ENCODE measurements around the gene TRIM47. TPM values are rescaled to one million over a fixed set of nuclear protein-coding genes. Genes with fewer than 3 reads are reported as not detected.
A peak's percentile ranks its signal among the peaks of the same experiment; 100 is the strongest.

Gene TRIM47
- total and polyA plus RNA-seq, 2 of the 13 experiments (the other 11 are each of a cell fraction or from before 2014, with no cell fraction given), result 33.5 to 82.0 TPM

DNA sequence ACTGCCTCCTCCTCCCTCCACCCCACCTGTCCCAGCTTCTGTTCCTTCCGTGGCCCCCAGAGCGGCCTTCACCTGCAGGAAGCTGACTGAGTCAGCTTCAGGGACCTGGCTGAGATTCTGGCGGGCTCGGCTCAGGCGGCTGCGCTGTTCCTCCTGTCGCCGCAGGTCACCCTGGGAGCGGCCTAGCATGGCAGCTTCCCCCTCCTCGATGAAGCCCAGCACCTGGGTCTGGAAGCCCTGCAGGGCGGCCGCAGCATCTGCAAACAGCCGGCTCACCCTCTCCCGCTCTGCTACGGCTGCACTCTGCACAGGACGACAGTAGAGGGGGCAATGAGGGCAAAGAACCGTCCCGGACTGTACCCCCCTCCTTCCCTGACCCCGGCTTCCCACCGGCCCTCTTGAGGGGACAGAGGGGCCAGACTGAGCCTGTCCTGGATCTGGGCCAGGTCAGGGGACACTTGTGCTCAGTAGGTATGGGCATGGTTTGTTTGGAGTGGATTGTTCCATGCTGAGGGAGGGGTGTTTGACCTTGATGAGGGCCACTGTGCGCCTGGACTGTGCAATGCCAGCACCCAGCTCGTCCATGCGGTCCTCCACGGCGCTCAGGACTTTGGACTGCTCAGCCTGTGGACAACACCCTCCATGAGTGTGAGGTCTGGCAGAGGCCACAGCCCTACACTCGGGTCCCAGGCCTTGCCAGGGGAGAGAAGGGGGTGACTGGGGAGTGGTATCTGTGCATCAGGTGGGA is 2.0 kb downstream of the TRIM47 start (continued):
- TF ChIP-seq, protein P1, sequence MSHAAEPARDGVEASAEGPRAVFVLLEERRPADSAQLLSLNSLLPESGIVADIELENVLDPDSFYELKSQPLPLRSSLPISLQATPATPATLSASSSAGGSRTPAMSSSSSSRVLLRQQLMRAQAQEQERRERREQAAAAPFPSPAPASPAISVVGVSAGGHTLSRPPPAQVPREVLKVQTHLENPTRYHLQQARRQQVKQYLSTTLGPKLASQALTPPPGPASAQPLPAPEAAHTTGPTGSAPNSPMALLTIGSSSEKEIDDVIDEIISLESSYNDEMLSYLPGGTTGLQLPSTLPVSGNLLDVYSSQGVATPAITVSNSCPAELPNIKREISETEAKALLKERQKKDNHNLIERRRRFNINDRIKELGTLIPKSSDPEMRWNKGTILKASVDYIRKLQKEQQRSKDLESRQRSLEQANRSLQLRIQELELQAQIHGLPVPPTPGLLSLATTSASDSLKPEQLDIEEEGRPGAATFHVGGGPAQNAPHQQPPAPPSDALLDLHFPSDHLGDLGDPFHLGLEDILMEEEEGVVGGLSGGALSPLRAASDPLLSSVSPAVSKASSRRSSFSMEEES (CRISPR knock-in tag; IDR thresholded peaks at IDR 0.05), result peak; percentile 88
- TF ChIP-seq, protein P2, sequence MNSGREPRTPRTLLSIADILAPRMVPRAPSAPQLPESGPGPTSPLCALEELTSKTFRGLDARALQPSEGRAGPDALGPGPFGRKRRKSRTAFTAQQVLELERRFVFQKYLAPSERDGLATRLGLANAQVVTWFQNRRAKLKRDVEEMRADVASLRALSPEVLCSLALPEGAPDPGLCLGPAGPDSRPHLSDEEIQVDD (CRISPR knock-in tag; IDR thresholded peaks at IDR 0.05; ENCODE audit: borderline replicate concordance), result no peak
- peak; percentile 98; the same call in 1 of the 2 replicates for TF ChIP-seq NCOA1 (CRISPR knock-in tag; IDR thresholded peaks at IDR 0.05)
- TF ChIP-seq, protein P3, sequence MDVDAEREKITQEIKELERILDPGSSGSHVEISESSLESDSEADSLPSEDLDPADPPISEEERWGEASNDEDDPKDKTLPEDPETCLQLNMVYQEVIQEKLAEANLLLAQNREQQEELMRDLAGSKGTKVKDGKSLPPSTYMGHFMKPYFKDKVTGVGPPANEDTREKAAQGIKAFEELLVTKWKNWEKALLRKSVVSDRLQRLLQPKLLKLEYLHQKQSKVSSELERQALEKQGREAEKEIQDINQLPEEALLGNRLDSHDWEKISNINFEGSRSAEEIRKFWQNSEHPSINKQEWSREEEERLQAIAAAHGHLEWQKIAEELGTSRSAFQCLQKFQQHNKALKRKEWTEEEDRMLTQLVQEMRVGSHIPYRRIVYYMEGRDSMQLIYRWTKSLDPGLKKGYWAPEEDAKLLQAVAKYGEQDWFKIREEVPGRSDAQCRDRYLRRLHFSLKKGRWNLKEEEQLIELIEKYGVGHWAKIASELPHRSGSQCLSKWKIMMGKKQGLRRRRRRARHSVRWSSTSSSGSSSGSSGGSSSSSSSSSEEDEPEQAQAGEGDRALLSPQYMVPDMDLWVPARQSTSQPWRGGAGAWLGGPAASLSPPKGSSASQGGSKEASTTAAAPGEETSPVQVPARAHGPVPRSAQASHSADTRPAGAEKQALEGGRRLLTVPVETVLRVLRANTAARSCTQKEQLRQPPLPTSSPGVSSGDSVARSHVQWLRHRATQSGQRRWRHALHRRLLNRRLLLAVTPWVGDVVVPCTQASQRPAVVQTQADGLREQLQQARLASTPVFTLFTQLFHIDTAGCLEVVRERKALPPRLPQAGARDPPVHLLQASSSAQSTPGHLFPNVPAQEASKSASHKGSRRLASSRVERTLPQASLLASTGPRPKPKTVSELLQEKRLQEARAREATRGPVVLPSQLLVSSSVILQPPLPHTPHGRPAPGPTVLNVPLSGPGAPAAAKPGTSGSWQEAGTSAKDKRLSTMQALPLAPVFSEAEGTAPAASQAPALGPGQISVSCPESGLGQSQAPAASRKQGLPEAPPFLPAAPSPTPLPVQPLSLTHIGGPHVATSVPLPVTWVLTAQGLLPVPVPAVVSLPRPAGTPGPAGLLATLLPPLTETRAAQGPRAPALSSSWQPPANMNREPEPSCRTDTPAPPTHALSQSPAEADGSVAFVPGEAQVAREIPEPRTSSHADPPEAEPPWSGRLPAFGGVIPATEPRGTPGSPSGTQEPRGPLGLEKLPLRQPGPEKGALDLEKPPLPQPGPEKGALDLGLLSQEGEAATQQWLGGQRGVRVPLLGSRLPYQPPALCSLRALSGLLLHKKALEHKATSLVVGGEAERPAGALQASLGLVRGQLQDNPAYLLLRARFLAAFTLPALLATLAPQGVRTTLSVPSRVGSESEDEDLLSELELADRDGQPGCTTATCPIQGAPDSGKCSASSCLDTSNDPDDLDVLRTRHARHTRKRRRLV (CRISPR knock-in tag; IDR thresholded peaks at IDR 0.05), result peak; percentile 94
- TF ChIP-seq ZNF496 (CRISPR knock-in tag; IDR thresholded peaks at IDR 0.05; ENCODE audit: insufficient replicate concordance), result no peak
- peak; percentile 86; the same call in 1 of the 2 replicates for TF ChIP-seq ZMAT3 (CRISPR knock-in tag; conservative IDR thresholded peaks at IDR 0.05)
- TF ChIP-seq, protein P4, sequence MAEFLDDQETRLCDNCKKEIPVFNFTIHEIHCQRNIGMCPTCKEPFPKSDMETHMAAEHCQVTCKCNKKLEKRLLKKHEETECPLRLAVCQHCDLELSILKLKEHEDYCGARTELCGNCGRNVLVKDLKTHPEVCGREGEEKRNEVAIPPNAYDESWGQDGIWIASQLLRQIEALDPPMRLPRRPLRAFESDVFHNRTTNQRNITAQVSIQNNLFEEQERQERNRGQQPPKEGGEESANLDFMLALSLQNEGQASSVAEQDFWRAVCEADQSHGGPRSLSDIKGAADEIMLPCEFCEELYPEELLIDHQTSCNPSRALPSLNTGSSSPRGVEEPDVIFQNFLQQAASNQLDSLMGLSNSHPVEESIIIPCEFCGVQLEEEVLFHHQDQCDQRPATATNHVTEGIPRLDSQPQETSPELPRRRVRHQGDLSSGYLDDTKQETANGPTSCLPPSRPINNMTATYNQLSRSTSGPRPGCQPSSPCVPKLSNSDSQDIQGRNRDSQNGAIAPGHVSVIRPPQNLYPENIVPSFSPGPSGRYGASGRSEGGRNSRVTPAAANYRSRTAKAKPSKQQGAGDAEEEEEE (CRISPR knock-in tag; IDR thresholded peaks at IDR 0.05; ENCODE audit: borderline replicate concordance), result peak; percentile 85; the same call in 1 of the 2 replicates
- TF ChIP-seq ZNF674 (CRISPR knock-in tag; IDR thresholded peaks at IDR 0.05; ENCODE audit: low read depth), result peak; percentile 75
- TF ChIP-seq, protein P5, sequence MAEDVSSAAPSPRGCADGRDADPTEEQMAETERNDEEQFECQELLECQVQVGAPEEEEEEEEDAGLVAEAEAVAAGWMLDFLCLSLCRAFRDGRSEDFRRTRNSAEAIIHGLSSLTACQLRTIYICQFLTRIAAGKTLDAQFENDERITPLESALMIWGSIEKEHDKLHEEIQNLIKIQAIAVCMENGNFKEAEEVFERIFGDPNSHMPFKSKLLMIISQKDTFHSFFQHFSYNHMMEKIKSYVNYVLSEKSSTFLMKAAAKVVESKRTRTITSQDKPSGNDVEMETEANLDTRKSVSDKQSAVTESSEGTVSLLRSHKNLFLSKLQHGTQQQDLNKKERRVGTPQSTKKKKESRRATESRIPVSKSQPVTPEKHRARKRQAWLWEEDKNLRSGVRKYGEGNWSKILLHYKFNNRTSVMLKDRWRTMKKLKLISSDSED (CRISPR knock-in tag; IDR thresholded peaks at IDR 0.05), result no peak
- peak; percentile 100 for TF ChIP-seq ZNF788 (CRISPR knock-in tag; IDR thresholded peaks at IDR 0.05; ENCODE audit: borderline replicate concordance)
- TF ChIP-seq, protein P6, sequence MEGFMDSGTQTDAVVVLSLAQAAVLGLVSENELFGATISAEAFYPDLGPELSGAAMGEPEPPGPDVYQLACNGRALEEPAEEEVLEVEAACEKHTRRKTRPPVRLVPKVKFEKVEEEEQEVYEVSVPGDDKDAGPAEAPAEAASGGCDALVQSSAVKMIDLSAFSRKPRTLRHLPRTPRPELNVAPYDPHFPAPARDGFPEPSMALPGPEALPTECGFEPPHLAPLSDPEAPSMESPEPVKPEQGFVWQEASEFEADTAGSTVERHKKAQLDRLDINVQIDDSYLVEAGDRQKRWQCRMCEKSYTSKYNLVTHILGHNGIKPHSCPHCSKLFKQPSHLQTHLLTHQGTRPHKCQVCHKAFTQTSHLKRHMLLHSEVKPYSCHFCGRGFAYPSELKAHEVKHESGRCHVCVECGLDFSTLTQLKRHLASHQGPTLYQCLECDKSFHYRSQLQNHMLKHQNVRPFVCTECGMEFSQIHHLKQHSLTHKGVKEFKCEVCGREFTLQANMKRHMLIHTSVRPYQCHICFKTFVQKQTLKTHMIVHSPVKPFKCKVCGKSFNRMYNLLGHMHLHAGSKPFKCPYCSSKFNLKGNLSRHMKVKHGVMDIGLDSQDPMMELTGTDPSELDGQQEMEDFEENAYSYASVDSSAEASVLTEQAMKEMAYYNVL (CRISPR knock-in tag; IDR thresholded peaks at IDR 0.05; ENCODE audit: borderline replicate concordance), result no peak
- TF ChIP-seq MIER2 (CRISPR knock-in tag; IDR thresholded peaks at IDR 0.05), result no peak
- peak; percentile 26 for TF ChIP-seq HES4 (CRISPR knock-in tag; IDR thresholded peaks at IDR 0.05; ENCODE audit: borderline replicate concordance)

Data from HepG2 (cell line).